ENCODE data around the gene C18orf63. TPM values are rescaled to one million over a fixed set of nuclear protein-coding genes. Genes with fewer than 3 reads are reported as not detected.

Gene C18orf63
- total and polyA plus RNA-seq, 2 experiments from 2014 or later = not detected

- Histone ChIP-seq H3K4me1 (ENCODE audit: insufficient read depth) (no peaks in the 10 kb centered on the region), H3F3A (replicated peaks; ENCODE audit: low read depth) (no peaks in the 10 kb centered on the region), H3K27ac (ENCODE audit: low read depth) (no peak overlapping the region), H3K27me3 (ENCODE audit: insufficient read depth) (no peaks in the 10 kb centered on the region), H3K9me2 (ENCODE audit: insufficient read depth) (no peaks in the 10 kb centered on the region), H3K79me2 (replicated peaks; ENCODE audit: insufficient read depth) (no peaks in the 10 kb centered on the region), H3K4me3 (no peak overlapping the region), H3K36me3 (ENCODE audit: insufficient read depth) (no peaks in the 10 kb centered on the region), H2AFZ (no peak overlapping the region), H4K20me1 (replicated peaks; ENCODE audit: insufficient read depth) (no peaks in the 10 kb centered on the region), H3K4me2 (no peak overlapping the region)
- H3K27ac Mint-ChIP-seq = no peak overlapping the region
- H3K27me3 Mint-ChIP-seq (ENCODE audit: insufficient read depth, low read depth, poor library complexity) = peaks cover 1% of the 10 kb centered on the region
- no peaks in the 10 kb centered on the region for H3K36me3 Mint-ChIP-seq (ENCODE audit: low read depth)
- no peak overlapping the region for H3K4me3 Mint-ChIP-seq
- TF ChIP-seq ETS1 (IDR thresholded peaks at IDR 0.05) (no peak), ZNF462 (CRISPR knock-in tag; IDR thresholded peaks at IDR 0.05) (no peak), CREB1 (CRISPR knock-in tag; IDR thresholded peaks at IDR 0.05; ENCODE audit: low read depth) (no peak), EZH2 (IDR thresholded peaks at IDR 0.05; ENCODE audit: low read depth, unreplicated experiment) (no peak), STAT1 (IDR thresholded peaks at IDR 0.05; ENCODE audit: unreplicated experiment) (no peak), JUNB (IDR thresholded peaks at IDR 0.05; ENCODE audit: unreplicated experiment) (no peak), NANOG (IDR thresholded peaks at IDR 0.05; ENCODE audit: borderline replicate concordance) (no peak), POLR2AphosphoS5 (IDR thresholded peaks at IDR 0.05; ENCODE audit: low read depth) (no peak), ZNF114 (CRISPR knock-in tag; IDR thresholded peaks at IDR 0.05) (no peak)
- TF ChIP-seq, protein P1, sequence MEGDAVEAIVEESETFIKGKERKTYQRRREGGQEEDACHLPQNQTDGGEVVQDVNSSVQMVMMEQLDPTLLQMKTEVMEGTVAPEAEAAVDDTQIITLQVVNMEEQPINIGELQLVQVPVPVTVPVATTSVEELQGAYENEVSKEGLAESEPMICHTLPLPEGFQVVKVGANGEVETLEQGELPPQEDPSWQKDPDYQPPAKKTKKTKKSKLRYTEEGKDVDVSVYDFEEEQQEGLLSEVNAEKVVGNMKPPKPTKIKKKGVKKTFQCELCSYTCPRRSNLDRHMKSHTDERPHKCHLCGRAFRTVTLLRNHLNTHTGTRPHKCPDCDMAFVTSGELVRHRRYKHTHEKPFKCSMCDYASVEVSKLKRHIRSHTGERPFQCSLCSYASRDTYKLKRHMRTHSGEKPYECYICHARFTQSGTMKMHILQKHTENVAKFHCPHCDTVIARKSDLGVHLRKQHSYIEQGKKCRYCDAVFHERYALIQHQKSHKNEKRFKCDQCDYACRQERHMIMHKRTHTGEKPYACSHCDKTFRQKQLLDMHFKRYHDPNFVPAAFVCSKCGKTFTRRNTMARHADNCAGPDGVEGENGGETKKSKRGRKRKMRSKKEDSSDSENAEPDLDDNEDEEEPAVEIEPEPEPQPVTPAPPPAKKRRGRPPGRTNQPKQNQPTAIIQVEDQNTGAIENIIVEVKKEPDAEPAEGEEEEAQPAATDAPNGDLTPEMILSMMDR (conservative IDR thresholded peaks at IDR 0.05; ENCODE audit: low read depth in 2 of 2) = no peak
- TF ChIP-seq, protein P2, sequence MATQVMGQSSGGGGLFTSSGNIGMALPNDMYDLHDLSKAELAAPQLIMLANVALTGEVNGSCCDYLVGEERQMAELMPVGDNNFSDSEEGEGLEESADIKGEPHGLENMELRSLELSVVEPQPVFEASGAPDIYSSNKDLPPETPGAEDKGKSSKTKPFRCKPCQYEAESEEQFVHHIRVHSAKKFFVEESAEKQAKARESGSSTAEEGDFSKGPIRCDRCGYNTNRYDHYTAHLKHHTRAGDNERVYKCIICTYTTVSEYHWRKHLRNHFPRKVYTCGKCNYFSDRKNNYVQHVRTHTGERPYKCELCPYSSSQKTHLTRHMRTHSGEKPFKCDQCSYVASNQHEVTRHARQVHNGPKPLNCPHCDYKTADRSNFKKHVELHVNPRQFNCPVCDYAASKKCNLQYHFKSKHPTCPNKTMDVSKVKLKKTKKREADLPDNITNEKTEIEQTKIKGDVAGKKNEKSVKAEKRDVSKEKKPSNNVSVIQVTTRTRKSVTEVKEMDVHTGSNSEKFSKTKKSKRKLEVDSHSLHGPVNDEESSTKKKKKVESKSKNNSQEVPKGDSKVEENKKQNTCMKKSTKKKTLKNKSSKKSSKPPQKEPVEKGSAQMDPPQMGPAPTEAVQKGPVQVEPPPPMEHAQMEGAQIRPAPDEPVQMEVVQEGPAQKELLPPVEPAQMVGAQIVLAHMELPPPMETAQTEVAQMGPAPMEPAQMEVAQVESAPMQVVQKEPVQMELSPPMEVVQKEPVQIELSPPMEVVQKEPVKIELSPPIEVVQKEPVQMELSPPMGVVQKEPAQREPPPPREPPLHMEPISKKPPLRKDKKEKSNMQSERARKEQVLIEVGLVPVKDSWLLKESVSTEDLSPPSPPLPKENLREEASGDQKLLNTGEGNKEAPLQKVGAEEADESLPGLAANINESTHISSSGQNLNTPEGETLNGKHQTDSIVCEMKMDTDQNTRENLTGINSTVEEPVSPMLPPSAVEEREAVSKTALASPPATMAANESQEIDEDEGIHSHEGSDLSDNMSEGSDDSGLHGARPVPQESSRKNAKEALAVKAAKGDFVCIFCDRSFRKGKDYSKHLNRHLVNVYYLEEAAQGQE (IDR thresholded peaks at IDR 0.05; ENCODE audit: unreplicated experiment) = no peak
- ATAC-seq = no peak
- H3K9me3 Mint-ChIP-seq = no peaks in the 10 kb centered on the region
- peaks cover 17% of the 10 kb centered on the region; the same call in 2 of the 3 replicates for H3K4me1 Mint-ChIP-seq
- no peak for DNase-seq (ENCODE audit: low spot score)
Observed at GRCh38 chr18:74336656-74337055, 21.0 kb downstream of the C18orf63 start.
